HEK293T (cell line): ENCODE data around the gene ZNF33B.
"Not testable (repeated sequence)": the region's sequence is repeated elsewhere in the genome, so short reads cannot be mapped to it uniquely, and the experiment has no call there.

ENCODE experiments used
- CTCF ChIA-PET: fragments of 350-600 bp; formaldehyde crosslinking; extraction: SDS; loops from one replicate; lab custom pipeline; 2021; ENCODE audit warnings: antibody characterized with exemption, inconsistent platforms; lab: Yijun Ruan, JAX
- POLR2A ChIA-PET: fragments of 350-600 bp; formaldehyde crosslinking; extraction: SDS; loops from one replicate; lab custom pipeline; 2020; ENCODE audit warnings: antibody characterized with exemption, inconsistent platforms; lab: Yijun Ruan, JAX
- DNase-seq: peaks from one replicate; pipeline ENCODE4 v3.0.0; 2012; ENCODE audit warnings: mixed read lengths; ENCODE audit errors: extremely low spot score
- ARNT ChIP-seq: fragments of 450-650 bp; IDR thresholded peaks from 2 replicates; pipeline ENCODE4 v1.6.1; 2017; ENCODE audit warnings: mild to moderate bottlenecking
- BHLHE40 ChIP-seq: fragments of 450-650 bp; IDR thresholded peaks from 2 replicates; pipeline ENCODE4 v1.6.1; 2016; ENCODE audit warnings: mild to moderate bottlenecking, moderate library complexity, borderline replicate concordance
- CTBP1 ChIP-seq: fragments of 450-650 bp; IDR thresholded peaks from 2 replicates; pipeline ENCODE4 v1.6.1; 2016; ENCODE audit warnings: borderline replicate concordance
- ELF4 ChIP-seq: fragments of 450-650 bp; IDR thresholded peaks from 2 replicates; pipeline ENCODE4 v1.6.1; 2017; ENCODE audit warnings: antibody characterized with exemption
- FOXA1 ChIP-seq: fragments of 450-650 bp; IDR thresholded peaks from 2 replicates; pipeline ENCODE4 v1.6.1; 2016; ENCODE audit warnings: mild to moderate bottlenecking
- FOXK2 ChIP-seq: fragments of 450-650 bp; IDR thresholded peaks from 2 replicates; pipeline ENCODE4 v1.6.1; 2016; ENCODE audit warnings: mild to moderate bottlenecking
- FOXM1 ChIP-seq: fragments of 450-650 bp; IDR thresholded peaks from 2 replicates; pipeline ENCODE4 v1.6.1; 2017; ENCODE audit warnings: mild to moderate bottlenecking, borderline replicate concordance
- HDGF ChIP-seq: fragments of 450-650 bp; IDR thresholded peaks from 2 replicates; pipeline ENCODE4 v1.6.1; 2017; ENCODE audit warnings: antibody characterized with exemption, borderline replicate concordance
- L3MBTL2 ChIP-seq: fragments of 450-650 bp; conservative IDR thresholded peaks from 2 replicates; pipeline ENCODE4 v1.6.1; 2016; ENCODE audit warnings: mild to moderate bottlenecking
- LEF1 ChIP-seq: fragments of 450-650 bp; IDR thresholded peaks from 2 replicates; pipeline ENCODE4 v1.6.1; 2017; ENCODE audit warnings: mild to moderate bottlenecking, borderline replicate concordance
- NFRKB ChIP-seq: fragments of 450-650 bp; IDR thresholded peaks from 2 replicates; pipeline ENCODE4 v1.6.1; 2016; ENCODE audit warnings: mild to moderate bottlenecking, moderate library complexity
- PKNOX1 ChIP-seq: fragments of 450-650 bp; IDR thresholded peaks from 2 replicates; pipeline ENCODE4 v1.6.1; 2016
- SP1 ChIP-seq: fragments of 450-650 bp; IDR thresholded peaks from 2 replicates; pipeline ENCODE4 v1.6.1; 2017
- SUZ12 ChIP-seq: fragments of 450-650 bp; IDR thresholded peaks from 2 replicates; pipeline ENCODE4 v1.6.1; 2016; ENCODE audit warnings: mild to moderate bottlenecking
- TARDBP ChIP-seq: fragments of 450-650 bp; IDR thresholded peaks from 2 replicates; pipeline ENCODE4 v1.6.1; 2016
- ZNF384 ChIP-seq: fragments of 450-650 bp; IDR thresholded peaks from 2 replicates; pipeline ENCODE4 v1.6.1; 2016

Gene ZNF33B

DNA sequence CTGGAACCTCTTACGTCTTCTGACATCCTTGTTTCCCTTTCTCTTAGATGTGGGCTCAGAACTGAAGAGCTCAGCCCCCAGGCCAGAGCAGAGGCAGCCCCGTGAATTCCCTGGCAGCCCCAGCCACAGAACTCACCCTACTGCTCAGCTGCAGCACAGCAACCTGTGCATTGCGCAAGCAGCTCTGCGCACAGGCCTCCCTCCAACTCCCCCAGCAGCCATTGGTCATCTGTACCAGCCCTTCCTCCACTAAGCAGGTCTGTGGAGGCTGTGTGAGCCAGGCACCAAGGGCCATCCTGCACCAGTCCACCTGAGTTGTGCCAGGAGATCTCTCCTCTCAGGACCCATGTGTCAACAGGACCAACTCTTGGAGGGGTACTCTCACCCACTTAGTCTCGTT lies 54.5 kb downstream of the ZNF33B start:
- ChIA-PET CTCF (no interaction called here), POLR2A (no interaction called here)
- no peak for TF ChIP-seq TARDBP
- no peak for TF ChIP-seq ELF4
- TF ChIP-seq NFRKB = no peak
- no peak for TF ChIP-seq HDGF
- no peak for TF ChIP-seq L3MBTL2
- TF ChIP-seq PKNOX1 = no peak
- TF ChIP-seq SP1 = no peak
- TF ChIP-seq ARNT = no peak
- no peak for TF ChIP-seq FOXA1
- TF ChIP-seq CTBP1 = no peak
- TF ChIP-seq BHLHE40 = no peak
- TF ChIP-seq ZNF384 = no peak
- no peak for DNase-seq

- TF ChIP-seq SP1 = no peak
- no peak for TF ChIP-seq FOXK2
- no peak for TF ChIP-seq ZNF384
- no peak for TF ChIP-seq ARNT
- no peak for TF ChIP-seq BHLHE40
- TF ChIP-seq FOXA1 = no peak
- no peak for TF ChIP-seq FOXM1
- TF ChIP-seq HDGF = no peak
- no peak for TF ChIP-seq CTBP1
- TF ChIP-seq L3MBTL2 = no peak
- TF ChIP-seq NFRKB = no peak
- TF ChIP-seq LEF1 = no peak
- no peak for TF ChIP-seq ELF4
- TF ChIP-seq SUZ12 = no peak
- TF ChIP-seq PKNOX1 = no peak
- TF ChIP-seq TARDBP = no peak
- no peak for DNase-seq
- ChIA-PET POLR2A (no interaction called here), CTCF (no interaction called here)
Observed at GRCh38 chr10:42578019-42578418, 60.4 kb downstream of the ZNF33B start.

- CTCF ChIA-PET = no interaction called here
- POLR2A ChIA-PET = no interaction called here
- DNase-seq = no peak
- TF ChIP-seq SUZ12 = no peak
- no peak for TF ChIP-seq FOXK2
- no peak for TF ChIP-seq TARDBP
- TF ChIP-seq L3MBTL2 = no peak
- no peak for TF ChIP-seq PKNOX1
- no peak for TF ChIP-seq FOXA1
- no peak for TF ChIP-seq LEF1
- no peak for TF ChIP-seq HDGF
- no peak for TF ChIP-seq ZNF384
- TF ChIP-seq NFRKB = no peak
- no peak for TF ChIP-seq FOXM1
- TF ChIP-seq ARNT = no peak
- no peak for TF ChIP-seq SP1
- TF ChIP-seq CTBP1 = no peak
- TF ChIP-seq ELF4 = no peak
- TF ChIP-seq BHLHE40 = no peak
Observed at GRCh38 chr10:42576338-42576737, 62.0 kb downstream of the ZNF33B start.

- POLR2A ChIA-PET = no interaction called here
- CTCF ChIA-PET = no interaction called here
- DNase-seq = no peak
- TF ChIP-seq FOXM1 = no peak
- no peak for TF ChIP-seq BHLHE40
- no peak for TF ChIP-seq HDGF
- no peak for TF ChIP-seq SUZ12
- no peak for TF ChIP-seq FOXA1
- TF ChIP-seq NFRKB = no peak
- no peak for TF ChIP-seq FOXK2
- TF ChIP-seq L3MBTL2 = no peak
- no peak for TF ChIP-seq TARDBP
- TF ChIP-seq CTBP1 = no peak
- no peak for TF ChIP-seq ELF4
- no peak for TF ChIP-seq ARNT
- TF ChIP-seq LEF1 = no peak
- no peak for TF ChIP-seq ZNF384
Observed at GRCh38 chr10:42574336-42574735, 64.0 kb downstream of the ZNF33B start.

- TF ChIP-seq CTBP1 = no peak
- no peak for TF ChIP-seq FOXM1
- TF ChIP-seq SP1 = no peak
- TF ChIP-seq ZNF384 = no peak
- TF ChIP-seq L3MBTL2 = no peak
- no peak for TF ChIP-seq SUZ12
- no peak for TF ChIP-seq TARDBP
- no peak for TF ChIP-seq NFRKB
- no peak for TF ChIP-seq PKNOX1
- no peak for TF ChIP-seq LEF1
- TF ChIP-seq ELF4 = no peak
- TF ChIP-seq FOXA1 = no peak
- no peak for TF ChIP-seq ARNT
- TF ChIP-seq HDGF = no peak
- TF ChIP-seq BHLHE40 = no peak
- no peak for TF ChIP-seq FOXK2
- no peak for DNase-seq
- CTCF ChIA-PET = interaction anchor here (0.5 kb wide), 1 partner anchor 47 kb away, joined by 3 read pairs; no protein-coding TSS in a partner anchor
- POLR2A ChIA-PET = no interaction called here
Observed at GRCh38 chr10:42556931-42557330, 81.4 kb downstream of the ZNF33B start.

DNA sequence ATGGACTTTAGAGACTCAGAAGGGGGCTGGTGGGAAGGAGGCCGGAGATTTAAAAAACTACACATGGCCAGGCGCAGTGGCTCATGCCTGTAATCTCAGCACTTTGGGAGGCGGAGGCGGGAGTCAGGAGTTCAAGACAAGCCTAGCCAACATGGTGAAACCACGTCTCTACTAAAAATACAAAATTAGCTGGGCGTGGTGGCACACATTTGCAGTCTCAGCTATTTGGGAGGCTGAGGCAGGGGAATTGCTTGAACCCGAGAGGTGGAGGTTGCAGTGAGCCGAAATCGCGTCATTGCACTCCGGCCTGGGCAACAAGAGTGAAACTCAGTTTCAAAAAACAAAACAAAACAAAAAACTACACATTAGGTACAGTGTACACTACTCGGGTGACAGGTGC lies 84.8 kb downstream of the ZNF33B start:
- POLR2A ChIA-PET, DNase-seq, CTCF ChIA-PET: not testable (repeated sequence)
